Measurements from ENCODE around the gene CTBP2. TPM values are rescaled to one million over a fixed set of nuclear protein-coding genes. Genes with fewer than 3 reads are reported as not detected.
"Not testable (repeated sequence)": the region's sequence is repeated elsewhere in the genome, so short reads cannot be mapped to it uniquely, and the experiment has no call there.

CTBP2 gene
- total and polyA plus RNA-seq, 2 of the 13 experiments (the other 11 are each of a cell fraction or from before 2014, with no cell fraction given): 0.08 TPM; not detected in 1

- no peak for FAIRE-seq
- ChIA-PET CTCF (ENCODE audit: low intra/inter-chr PET ratio, low total read pairs) (no interaction called here), POLR2A (no interaction called here)
- ATAC-seq: no peak
- Histone ChIP-seq H3K79me2 (ENCODE audit: insufficient read depth, low read length) (no peaks in the 10 kb centered on the region), H3K9ac (ENCODE audit: insufficient read depth, low read depth, low read length) (no peak overlapping the region), H3K4me2 (ENCODE audit: low read depth, low read length) (no peak overlapping the region), H3K27me3 (ENCODE audit: control insufficient read depth in 1 of 2, insufficient read depth in 2 of 2, low read length in 2 of 2) (peaks cover 2 to 63% of the 10 kb centered on the region in 2 experiments; a peak in 4 of 5 replicates), H3K27ac (ENCODE audit: extremely low read length, insufficient read depth, low read length) (no peak overlapping the region), H3K9me3 (ENCODE audit: low read length) (no peaks in the 10 kb centered on the region), H3K4me3 (replicated peaks in 1 of 3; ENCODE audit: insufficient read depth in 1 of 3, low read depth in 2 of 3, low read length in 3 of 3) (no peak overlapping the region), H4K20me1 (ENCODE audit: insufficient read depth, low read length) (no peaks in the 10 kb centered on the region), H2AFZ (ENCODE audit: low read length) (no peak overlapping the region), H3K4me1 (ENCODE audit: insufficient read depth, low read length) (peaks cover 6% of the 10 kb centered on the region; the same call in 1 of the 2 replicates), H3K36me3 (replicated peaks in 1 of 2; ENCODE audit: control insufficient read depth in 1 of 2, insufficient read depth in 2 of 2, low read length in 2 of 2) (no peaks in the 10 kb centered on the region)
- TF ChIP-seq ZNF788 (CRISPR knock-in tag; IDR thresholded peaks at IDR 0.05; ENCODE audit: borderline replicate concordance) (no peak), GPBP1L1 (CRISPR knock-in tag; IDR thresholded peaks at IDR 0.05) (no peak), ARHGAP35 (CRISPR knock-in tag; IDR thresholded peaks at IDR 0.05; ENCODE audit: borderline replicate concordance) (no peak), RAD21 (CRISPR knock-in tag; IDR thresholded peaks at IDR 0.05) (no peak)
- TF ChIP-seq, protein P1, sequence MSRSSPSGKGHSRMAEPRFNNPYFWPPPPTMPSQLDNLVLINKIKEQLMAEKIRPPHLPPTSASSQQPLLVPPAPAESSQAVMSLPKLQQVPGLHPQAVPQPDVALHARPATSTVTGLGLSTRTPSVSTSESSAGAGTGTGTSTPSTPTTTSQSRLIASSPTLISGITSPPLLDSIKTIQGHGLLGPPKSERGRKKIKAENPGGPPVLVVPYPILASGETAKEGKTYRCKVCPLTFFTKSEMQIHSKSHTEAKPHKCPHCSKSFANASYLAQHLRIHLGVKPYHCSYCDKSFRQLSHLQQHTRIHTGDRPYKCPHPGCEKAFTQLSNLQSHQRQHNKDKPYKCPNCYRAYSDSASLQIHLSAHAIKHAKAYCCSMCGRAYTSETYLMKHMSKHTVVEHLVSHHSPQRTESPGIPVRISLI (CRISPR knock-in tag; IDR thresholded peaks at IDR 0.05; ENCODE audit: borderline replicate concordance): no peak
- intact Hi-C loops (cut with micrococcal nuclease; ENCODE audit: unreplicated experiment): no loop called here
- no peak for DNase-seq (ENCODE audit: low spot score)
- in situ Hi-C loops (cut with HindIII; ENCODE audit: extremely low pct_ligation_motif_present, low pct_unique_long_range_greater_than_20kb): no loop called here
- BruUV-seq (replicated peaks): no TSS peak
- WGBS (ENCODE audit: low lambda C conversion rate): 19% methylated on average over 7 of the region's 15 CpGs
Measured at GRCh38 chr10:125082881-125083575, 77.3 kb downstream of the CTBP2 start.

GRCh38 chr10:125082471-125082870 is 77.9 kb downstream of the CTBP2 start:
- H3K36me3 ChIP-seq (replicated peaks in 1 of 2; ENCODE audit: control insufficient read depth in 1 of 2, insufficient read depth in 2 of 2, low read length in 2 of 2); H3K9me3 ChIP-seq (ENCODE audit: low read length); H3K4me1 ChIP-seq (ENCODE audit: insufficient read depth, low read length); H2AFZ ChIP-seq (ENCODE audit: low read length); ATAC-seq; BruUV-seq (replicated peaks); H3K9ac ChIP-seq (ENCODE audit: insufficient read depth, low read depth, low read length); DNase-seq (ENCODE audit: low spot score); H3K4me3 ChIP-seq (replicated peaks in 1 of 3; ENCODE audit: insufficient read depth in 1 of 3, low read depth in 2 of 3, low read length in 3 of 3); POLR2A ChIA-PET; H3K27ac ChIP-seq (ENCODE audit: extremely low read length, insufficient read depth, low read length); H4K20me1 ChIP-seq (ENCODE audit: insufficient read depth, low read length); intact Hi-C loops (cut with micrococcal nuclease; ENCODE audit: unreplicated experiment); in situ Hi-C loops (cut with HindIII; ENCODE audit: extremely low pct_ligation_motif_present, low pct_unique_long_range_greater_than_20kb); H3K4me2 ChIP-seq (ENCODE audit: low read depth, low read length); CTCF ChIA-PET (ENCODE audit: low intra/inter-chr PET ratio, low total read pairs); FAIRE-seq; H3K79me2 ChIP-seq (ENCODE audit: insufficient read depth, low read length): not testable (repeated sequence)
- 43% methylated on average over 13 of the region's 13 CpGs for WGBS (ENCODE audit: low lambda C conversion rate)
- peaks cover 1 to 59% of the 10 kb centered on the region in 2 experiments; a peak in 3 of 5 replicates for H3K27me3 ChIP-seq (ENCODE audit: control insufficient read depth in 1 of 2, insufficient read depth in 2 of 2, low read length in 2 of 2)

Data from HepG2 (cell line).